HG03521 (cell line): Measurements from ENCODE around the gene OTUB2.

Source experiments
- ATAC-seq: cut with Tn5 transposase; IDR thresholded peaks from one replicate; pipeline ENCODE4 v1.9.1; 2021; ENCODE audit warnings: mild to moderate bottlenecking, moderate library complexity; ENCODE audit not compliant: unreplicated experiment

OTUB2 gene

GRCh38 chr14:94040247-94040646, 14.1 kb downstream of the OTUB2 start:
- no peak for ATAC-seq

- no peak for ATAC-seq
Measured at GRCh38 chr14:94040796-94041195, 14.7 kb downstream of the OTUB2 start.

GRCh38 chr14:94041551-94042346, 15.6 kb downstream of the OTUB2 start:
- no peak for ATAC-seq

DNA sequence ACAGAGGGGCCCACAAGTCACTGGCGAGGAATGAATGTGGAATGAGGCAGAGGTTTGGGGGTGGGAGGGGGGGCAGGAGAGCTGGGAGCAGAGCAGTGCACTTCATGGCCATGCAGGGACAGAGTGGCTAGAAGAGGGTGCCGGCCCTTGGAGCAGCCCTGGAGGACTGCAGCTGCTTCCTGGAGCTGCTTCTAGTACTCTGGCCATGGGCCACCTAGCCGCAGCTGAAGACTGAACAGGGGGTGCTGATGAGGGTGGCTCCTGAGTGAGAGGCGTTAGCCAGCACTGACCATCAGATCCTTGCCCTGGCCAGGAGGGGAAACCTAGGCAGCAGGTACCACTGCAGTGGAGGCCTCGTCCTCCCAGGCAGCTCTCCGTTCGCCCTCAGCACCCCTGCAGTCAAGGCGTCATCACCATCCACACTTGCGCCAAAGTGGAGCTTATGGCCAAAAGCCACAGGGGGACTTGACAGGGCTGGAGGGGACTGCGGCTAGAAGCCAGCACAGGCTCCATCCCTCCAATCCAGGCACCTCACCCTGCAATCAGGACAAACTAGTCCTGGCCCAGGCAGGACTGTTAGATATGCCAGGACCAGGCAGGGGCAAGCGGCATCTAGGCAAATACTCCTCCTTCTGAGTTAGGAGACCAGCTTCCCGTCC, 16.4 kb downstream of the OTUB2 start:
- no peak for ATAC-seq

DNA sequence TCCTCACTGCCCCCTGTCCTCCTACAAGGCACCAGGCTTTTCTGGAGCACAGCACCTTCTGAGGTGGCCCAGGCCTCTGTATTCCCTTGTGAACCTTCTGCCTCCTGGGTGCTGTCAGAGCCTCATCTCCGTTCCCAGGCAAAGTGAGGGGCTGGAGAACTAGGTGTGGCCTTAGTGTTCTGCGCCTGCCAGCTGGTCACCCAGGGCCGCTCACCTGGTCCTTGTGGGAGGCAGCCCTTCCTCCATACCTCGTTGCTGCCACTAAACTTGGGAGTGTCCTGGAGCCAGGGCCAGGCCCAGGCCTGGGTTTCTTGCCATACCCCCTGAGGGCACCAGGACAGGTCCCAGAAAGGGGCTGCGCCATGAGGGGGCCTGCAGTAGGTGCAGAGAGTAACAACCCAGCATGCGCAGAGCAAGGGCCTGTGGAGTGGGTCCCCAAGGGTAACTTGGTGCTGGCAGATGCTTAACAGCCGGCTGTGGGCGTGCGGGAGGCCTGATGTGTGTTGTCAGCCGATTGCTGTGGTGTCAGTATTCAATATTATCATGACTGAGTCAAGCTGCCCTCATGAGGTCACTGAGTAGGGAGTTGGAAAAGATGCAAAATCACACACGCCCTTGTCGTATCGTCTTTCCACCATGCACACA, 17.1 kb downstream of the OTUB2 start:
- no peak for ATAC-seq

- no peak for ATAC-seq
Measured at GRCh38 chr14:94043756-94044475, 17.8 kb downstream of the OTUB2 start.

DNA sequence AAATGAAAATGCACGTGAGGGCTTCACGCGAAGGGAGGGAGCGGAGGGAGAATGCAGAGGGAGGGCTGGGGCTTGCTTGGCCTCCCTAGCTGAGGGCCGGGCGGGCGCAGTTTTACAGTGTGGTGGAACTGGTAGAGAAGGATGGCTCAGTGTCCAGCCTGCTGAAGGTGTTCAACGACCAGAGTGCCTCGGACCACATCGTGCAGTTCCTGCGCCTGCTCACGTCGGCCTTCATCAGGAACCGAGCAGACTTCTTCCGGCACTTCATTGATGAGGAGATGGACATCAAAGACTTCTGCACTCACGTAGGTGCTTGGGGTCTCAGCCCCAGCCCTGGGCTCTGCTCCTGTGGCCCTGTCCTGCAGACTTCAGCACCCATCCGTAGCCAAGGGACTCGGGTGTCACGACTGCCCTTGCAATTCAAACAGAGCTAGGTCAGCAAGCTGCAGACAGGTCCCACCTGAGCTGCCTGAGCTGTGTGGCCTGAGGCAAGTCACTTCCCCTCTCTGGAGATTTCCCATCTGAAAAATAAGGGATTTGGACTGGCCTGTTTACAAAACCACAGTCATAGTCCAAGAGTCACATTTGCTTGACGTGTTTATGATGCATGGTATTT, 18.4 kb downstream of the OTUB2 start:
- ATAC-seq, result no peak

- ATAC-seq, result no peak
Measured at GRCh38 chr14:94045101-94045500, 19.0 kb downstream of the OTUB2 start.

DNA sequence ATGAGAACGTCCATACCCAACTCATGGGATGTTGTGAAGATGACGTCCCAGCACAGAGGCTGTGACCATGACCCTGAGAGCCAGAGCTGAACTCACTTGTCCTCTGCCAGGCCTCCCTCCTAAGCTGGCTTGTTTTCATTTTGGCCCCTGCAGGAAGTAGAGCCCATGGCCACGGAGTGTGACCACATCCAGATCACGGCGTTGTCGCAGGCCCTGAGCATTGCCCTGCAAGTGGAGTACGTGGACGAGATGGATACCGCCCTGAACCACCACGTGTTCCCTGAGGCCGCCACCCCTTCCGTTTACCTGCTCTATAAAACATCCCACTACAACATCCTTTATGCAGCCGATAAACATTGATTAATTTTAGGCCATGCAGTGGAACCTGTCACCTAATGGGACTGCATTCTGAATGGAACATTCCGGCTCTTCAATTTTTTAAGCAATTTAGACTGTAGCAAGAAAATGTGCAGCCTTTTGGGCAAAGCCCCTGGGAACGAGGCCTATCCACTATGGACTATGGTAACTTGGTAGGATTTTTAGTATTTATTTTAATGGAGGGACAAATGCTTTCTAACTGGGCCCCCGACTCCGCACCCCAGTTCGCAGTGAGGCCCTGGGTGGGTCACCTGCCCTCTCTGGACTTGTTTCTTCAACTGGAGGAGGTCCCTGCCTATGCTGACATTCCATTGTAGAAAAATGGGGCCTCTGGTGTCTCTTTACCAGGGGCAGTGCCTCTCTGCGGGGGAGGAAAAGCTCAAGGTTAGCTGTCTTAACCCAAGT, 19.6 kb downstream of the OTUB2 start:
- ATAC-seq, result no peak

DNA sequence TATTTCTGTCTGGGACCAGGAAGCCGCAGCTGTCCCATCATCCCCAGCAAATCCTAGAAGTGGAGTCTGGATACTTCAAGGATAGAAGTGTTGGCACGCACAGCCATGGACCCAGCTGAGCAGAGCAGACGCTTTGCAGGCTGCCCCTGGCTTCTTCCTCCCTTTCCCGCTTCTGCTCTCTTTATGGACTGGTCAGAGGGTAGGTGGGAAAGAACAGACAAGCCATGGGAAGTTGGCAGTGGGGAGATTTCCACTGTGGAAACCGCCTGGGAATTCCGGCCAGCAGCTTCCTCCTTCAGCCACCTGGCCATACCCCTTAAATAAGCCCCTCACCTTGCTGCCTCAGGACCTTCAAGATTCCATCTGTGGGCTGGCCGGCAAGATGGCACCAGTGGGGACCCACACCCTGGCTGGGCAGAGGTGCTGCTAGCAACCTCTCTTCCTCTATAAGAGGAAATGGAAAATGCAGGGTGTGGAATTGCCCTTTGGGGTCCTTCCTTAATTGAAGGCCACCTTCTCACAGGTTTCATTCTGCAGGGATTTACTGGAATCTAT, 20.6 kb downstream of the OTUB2 start:
- no peak for ATAC-seq

DNA sequence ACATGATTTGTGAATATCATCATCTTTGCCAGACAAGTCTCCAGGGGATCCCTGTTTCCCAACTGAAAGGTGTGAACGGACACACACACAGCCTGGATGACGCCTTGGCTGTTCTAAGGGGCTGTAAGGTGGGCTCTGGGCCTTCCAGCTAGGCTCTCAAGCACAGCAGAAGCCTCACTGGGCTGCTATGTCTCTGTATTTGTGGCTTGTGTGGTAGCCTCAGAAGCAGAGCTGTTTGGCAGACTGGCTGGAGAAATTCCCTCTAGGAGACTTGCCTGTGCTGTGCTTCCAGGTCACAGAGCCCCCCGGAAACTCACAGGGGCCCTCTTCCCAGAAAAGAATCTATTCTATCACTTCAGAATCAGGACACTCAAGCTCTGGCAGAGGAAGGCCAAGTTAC, 21.4 kb downstream of the OTUB2 start:
- no peak for ATAC-seq

DNA sequence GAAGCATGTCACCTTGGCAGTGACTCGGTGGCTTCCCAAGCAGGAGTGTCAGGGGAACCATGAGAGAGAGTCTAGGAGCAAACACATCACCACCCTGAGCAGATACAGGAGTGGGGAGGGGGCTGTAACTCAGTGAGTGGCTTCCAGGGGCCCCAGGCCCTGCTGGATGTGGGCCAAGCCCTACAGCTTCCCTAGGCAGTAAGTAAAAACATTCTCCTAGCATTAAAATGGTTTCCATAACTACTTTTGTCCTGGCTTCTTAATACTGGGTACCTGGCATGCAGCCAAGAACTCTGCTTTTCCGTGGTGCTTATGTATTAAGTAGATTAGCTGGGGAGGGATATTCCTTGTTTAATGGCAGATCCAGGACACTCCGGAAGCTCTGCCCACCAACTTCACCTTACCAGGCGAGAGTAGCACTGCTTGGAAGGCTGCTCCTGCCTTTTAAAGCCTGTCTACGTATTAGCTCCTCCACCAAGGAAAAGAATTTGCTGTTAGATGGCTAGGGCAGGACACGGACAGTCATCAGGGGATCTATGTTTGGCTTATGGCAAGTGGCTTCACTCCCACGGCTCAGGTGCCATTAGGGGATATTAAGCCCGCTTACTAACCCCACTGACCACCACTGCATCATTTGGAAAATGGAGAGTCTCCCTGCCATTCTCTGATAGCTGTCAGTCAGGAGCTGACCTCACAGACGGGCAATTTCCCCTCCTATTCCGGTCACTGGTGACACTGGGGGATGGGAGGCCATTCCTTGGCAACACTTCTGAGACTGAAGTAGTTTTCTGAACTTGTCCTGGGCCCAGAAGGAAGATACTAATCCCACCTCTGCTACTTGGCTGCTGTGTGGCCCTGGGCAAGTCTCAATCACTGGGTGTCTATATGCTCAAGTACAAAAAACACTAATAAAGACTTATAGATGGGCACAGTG, 22.8 kb downstream of the OTUB2 start:
- no peak for ATAC-seq

DNA sequence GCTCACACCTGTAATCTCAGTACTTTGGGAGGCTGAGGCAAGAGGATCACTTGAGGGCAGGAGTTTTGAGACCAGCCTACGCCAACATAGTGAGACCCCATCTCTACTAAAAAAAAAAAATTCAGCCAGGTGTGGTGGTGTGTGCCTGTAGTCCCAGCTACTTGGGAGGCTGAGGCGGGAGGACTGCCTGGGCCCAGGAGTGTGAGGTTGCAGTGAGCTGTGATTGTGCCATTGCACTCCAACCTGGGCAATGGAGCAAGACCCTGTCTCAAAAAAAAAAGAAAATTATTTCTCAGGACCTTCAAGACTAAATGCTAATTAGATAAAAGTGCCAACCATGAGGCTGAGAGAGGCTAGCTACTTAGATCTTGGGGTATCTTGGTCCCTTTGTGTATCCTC, 23.5 kb downstream of the OTUB2 start:
- no peak for ATAC-seq

- ATAC-seq, result no peak
Measured at GRCh38 chr14:94050231-94050880, 24.2 kb downstream of the OTUB2 start.

- no peak for ATAC-seq
Measured at GRCh38 chr14:94051115-94051514, 25.0 kb downstream of the OTUB2 start.

DNA sequence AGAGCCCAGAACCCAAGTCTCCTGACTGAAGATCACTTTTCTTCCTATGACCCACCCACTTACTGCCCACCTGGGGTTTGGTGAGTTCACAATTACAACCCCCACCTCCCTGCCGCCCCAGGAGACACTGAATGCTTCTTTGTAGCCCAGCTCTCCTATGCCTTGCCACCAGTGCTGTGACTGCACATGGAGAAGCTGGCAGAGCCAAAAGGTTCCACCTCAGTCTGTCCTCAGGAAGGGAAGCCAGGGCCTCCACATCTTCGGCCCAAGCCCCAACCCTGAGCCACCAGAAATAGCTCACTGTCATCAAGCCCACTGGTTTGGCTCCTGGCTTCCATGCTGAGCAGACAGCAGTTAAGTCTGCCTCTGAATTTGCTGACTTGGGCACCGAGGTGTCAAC, 25.6 kb downstream of the OTUB2 start:
- ATAC-seq, result no peak

- ATAC-seq, result no peak
Measured at GRCh38 chr14:94052199-94052598, 26.1 kb downstream of the OTUB2 start.

- ATAC-seq, result no peak
Measured at GRCh38 chr14:94052662-94053061, 26.5 kb downstream of the OTUB2 start.
